Measurements from ENCODE around the gene ANKRD10.

The ANKRD10 gene

GRCh38 chr13:110937511-110938285 is 22.8 kb upstream of the ANKRD10 start (continued):
- TF ChIP-seq ZNF280C (tag by site-specific recombination; IDR thresholded peaks at IDR 0.05) (no peak), ZBTB49 (tag by site-specific recombination; IDR thresholded peaks at IDR 0.05; ENCODE audit: low read depth) (no peak)

GRCh38 chr13:110936519-110936918 is 21.6 kb upstream of the ANKRD10 start:
- H3K4me1 ChIP-seq (ENCODE audit: control insufficient read depth, insufficient read depth, low read length), result no peaks in the 10 kb centered on the region
- no peak overlapping the region for H3K4me3 ChIP-seq (ENCODE audit: low read depth, low read length)
- no peak overlapping the region for H3K27ac ChIP-seq (ENCODE audit: extremely low read depth, low read depth, low read length)
- POLR2A ChIA-PET, result no interaction called here
- CTCF ChIA-PET, result no interaction called here
- no peaks in the 10 kb centered on the region for H3K9me3 ChIP-seq (ENCODE audit: control insufficient read depth, insufficient read depth, low read depth, low read length)
- H3K36me3 ChIP-seq (ENCODE audit: control insufficient read depth in 2 of 2, insufficient read depth in 1 of 2, low read length in 2 of 2), result no peaks in the 10 kb centered on the region
- TF ChIP-seq ZNF488 (tag by site-specific recombination; IDR thresholded peaks at IDR 0.05), result no peak
- no peak for TF ChIP-seq ZNF274 (IDR thresholded peaks at IDR 0.05; ENCODE audit: low read length)
- no peak for TF ChIP-seq ZNF274 (tag by site-specific recombination; IDR thresholded peaks at IDR 0.05; ENCODE audit: borderline replicate concordance)
- no peak for TF ChIP-seq INSM2 (tag by site-specific recombination; IDR thresholded peaks at IDR 0.05)
- TF ChIP-seq ZNF639 (tag by site-specific recombination; IDR thresholded peaks at IDR 0.05), result no peak
- no peak for TF ChIP-seq ZBTB1 (tag by site-specific recombination; IDR thresholded peaks at IDR 0.05)
- no peak for TF ChIP-seq ZNF513 (tag by site-specific recombination; IDR thresholded peaks at IDR 0.05)
- no peak for TF ChIP-seq ZSCAN30 (tag by site-specific recombination; IDR thresholded peaks at IDR 0.05)
- TF ChIP-seq ZNF362 (tag by site-specific recombination; IDR thresholded peaks at IDR 0.05), result no peak
- no peak for TF ChIP-seq KLF17 (tag by site-specific recombination; IDR thresholded peaks at IDR 0.05)

All from HEK293 (cell line).